Amygdala (tissue), 56 donors: ENCODE results near the gene KRT17.
"Not testable (repeated sequence)": the region's sequence is repeated elsewhere in the genome, so short reads cannot be mapped to it uniquely, and the experiment has no call there.

Source experiments
- DNase-seq, 56 donors: peaks; one replicate each; lab custom pipeline; 2025; lab: John Stamatoyannopoulos, UW

The KRT17 gene

DNA sequence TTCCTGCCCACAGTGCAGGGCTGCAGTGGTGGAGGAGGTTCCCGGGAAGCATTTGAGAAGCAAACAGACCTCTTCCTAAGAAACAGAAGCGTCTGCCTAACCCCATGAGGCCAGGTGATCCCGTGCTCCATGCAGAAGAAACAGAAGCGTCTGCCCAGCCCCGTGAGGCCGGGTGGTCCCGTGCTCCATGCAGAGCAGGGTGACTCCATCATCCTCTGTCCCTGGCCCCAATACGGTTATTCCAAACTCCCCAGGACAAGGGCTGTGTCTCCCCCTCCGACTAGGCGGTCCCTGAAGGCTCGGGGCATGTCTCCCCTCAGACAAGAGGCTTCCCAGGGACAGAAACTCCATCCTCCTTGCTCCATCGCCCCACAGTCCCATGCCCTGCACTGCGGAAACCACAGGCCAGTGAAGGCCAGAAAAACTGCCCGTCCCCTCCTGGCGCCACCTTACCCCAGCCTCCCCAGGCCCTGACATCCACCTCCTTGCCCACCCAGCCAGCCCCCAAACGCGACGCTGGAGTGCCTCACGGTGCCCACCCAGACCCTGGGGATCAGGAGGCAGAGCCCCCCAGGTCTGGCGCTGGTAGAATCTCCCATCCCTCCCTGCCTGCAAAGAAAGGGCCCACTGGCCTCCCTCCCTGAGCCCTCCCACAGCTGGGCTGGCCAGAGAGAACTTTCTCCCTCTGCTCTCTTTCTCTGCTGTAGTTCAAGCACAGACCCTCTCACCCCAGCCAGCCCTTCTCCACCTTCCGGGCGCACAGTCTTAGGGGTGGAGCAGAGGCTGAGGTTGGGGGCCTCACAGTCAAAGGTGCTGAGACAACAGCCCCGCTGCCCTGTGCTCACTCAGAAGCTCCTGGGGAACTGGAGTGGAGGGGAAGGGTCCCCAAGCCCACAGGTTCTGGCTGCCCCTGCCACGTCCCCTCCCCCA, 30.6 kb upstream of the KRT17 start:
- no peak for DNase-seq

- DNase-seq: no peak
Measured at GRCh38 chr17:41653892-41654677, 29.7 kb upstream of the KRT17 start.

DNA sequence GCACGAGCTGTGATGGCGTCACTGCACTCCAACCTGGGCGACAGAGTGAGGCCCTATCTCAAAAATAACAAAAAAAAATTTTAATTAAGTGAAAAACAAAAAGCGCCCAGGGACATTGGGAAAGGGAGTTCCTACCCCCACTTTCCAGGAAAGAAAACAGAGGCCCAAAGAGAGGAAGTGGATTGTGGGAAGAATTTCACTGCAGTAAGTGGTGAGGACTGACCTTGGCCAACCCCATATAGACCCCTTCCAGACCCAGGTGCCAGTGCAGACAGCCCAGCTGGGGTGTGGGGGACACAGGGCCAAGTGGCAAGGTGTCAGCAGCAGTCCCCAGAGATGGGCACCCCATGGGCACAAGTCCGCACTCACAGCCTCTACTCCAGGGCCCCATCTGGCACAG, 29.0 kb upstream of the KRT17 start:
- no peak for DNase-seq

DNA sequence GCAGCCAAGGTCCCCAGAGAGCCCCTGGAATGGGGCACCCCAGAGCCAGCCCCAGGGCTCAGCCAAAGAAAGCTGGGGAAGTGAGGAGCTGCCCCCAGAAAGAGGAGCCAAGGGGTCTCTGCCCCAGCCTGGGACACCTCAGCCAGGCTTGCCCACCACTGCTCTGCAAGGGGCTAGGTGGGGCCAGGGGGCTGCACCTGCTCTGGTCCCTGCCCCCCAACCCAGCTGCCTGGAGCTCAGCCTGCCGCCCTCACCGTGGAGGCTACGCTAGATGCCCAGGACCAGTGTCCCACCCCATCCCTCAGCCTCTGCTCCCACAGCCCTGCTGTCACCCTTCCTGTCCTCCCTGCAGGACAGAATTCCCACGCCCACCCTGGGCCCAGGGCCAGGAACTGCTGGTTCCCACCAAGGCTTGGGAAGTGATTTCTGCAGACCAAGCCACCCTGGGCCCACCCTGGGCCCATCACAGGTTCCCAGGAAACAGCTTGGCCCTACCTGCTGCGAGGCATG, 28.1 kb upstream of the KRT17 start:
- no peak for DNase-seq

GRCh38 chr17:41651625-41652460, 27.5 kb upstream of the KRT17 start:
- peak in 20 of 56 donors; percentile 18 to 60 (median 30) for DNase-seq

GRCh38 chr17:41650794-41651624, 26.6 kb upstream of the KRT17 start:
- no peak for DNase-seq

DNA sequence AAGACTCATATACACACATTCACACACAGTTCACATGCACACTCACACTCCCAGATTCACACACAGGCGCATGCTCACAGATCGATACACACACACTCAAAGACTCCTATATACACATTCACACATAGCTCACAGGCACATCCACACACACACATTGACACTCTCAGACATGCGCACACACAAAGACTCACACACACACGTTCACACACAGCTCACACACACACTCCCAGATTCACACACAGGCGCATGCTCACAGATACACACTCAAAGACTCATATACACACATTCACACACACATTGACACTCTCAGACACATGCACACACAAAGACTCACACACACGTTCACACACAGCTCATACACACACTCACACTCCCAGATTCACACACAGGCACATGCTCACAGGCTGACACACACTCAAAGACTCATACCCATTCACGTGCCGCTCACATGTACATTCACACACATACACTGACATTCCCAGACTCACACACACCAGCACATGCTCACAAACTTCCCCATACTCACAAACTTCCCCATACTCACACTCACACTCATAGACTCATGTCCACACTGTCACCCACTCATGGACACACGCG, 25.6 kb upstream of the KRT17 start:
- no peak for DNase-seq

- peak in 53 of 56 donors; percentile 16 to 86 (median 56) for DNase-seq
Measured at GRCh38 chr17:41648411-41649195, 24.2 kb upstream of the KRT17 start.

DNA sequence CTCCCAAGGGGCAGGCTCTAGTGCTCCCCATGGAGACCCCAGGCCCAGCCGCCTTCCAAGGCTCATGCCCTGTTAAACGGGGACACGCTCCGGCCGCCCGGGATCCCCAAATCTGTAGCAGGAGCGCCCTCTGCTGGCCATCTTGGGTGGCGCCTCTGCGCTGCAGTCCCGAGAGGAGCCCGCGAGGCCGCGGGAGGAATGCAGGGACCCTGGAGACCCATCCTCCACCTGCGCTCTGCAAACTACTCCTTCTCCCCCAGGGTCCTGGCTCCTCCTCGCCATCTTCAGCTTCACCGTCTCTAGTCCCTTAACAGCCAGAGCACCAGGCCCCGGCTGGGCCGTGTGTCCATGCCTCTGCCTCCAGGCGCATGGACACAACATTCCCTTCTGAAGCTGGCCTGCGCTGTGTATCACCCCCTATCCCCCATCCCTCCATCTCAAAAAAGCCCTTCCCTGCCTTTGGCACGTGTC, 23.6 kb upstream of the KRT17 start:
- peak in 55 of 56 donors; percentile 13 to 92 (median 63) for DNase-seq

GRCh38 chr17:41647038-41647813, 22.9 kb upstream of the KRT17 start:
- DNase-seq: no peak

GRCh38 chr17:41642252-41643156, 18.1 kb upstream of the KRT17 start:
- no peak for DNase-seq

DNA sequence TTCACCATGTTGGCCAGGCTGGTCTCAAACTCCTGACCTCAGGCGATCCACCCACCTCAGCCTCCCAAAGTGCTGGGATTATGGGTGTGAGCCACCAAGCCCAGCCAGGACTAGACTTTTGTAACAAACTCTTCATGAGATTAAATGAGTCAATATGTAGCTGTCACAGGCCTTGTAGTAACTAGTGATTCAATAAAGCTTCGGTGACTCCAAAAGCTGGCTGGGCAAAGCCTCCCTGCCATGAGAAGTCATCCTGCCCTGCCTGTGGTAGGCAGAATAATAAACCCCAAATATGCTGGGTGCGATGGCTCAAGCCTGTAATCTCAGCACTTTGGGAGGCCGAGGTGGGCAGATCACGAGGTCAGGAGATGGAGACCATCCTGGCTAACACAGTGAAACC, 16.2 kb upstream of the KRT17 start:
- DNase-seq: not testable (repeated sequence)

- DNase-seq: no peak
Measured at GRCh38 chr17:41639492-41640473, 15.4 kb upstream of the KRT17 start.

DNA sequence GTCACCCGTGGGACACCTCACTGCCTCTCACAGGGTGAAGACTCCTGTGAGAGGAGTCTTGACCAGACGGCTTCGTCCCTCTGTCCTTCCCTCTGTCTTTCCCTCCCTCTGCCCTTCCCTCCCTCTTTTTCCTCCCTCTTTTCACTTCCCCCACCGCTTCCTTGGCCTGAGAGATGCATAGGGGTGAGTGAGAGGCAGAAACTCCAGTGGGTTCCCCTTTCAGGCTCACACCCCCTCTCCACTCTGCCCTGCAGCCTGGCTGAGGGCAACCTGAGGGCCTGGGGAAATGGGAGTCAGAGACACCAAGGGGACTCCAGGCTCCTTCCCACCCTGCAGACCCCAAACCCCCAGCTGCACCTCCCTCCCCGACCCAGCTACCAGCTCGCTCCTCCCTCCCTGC, 14.6 kb upstream of the KRT17 start:
- DNase-seq: no peak

- no peak for DNase-seq
Measured at GRCh38 chr17:41638194-41638593, 13.8 kb upstream of the KRT17 start.
